HFF-Myc (cell line): ENCODE measurements around the gene STRADB.
"Not testable (repeated sequence)": the region's sequence is repeated elsewhere in the genome, so short reads cannot be mapped to it uniquely, and the experiment has no call there.

ENCODE experiments used
- DNase-seq: peaks from one replicate; pipeline ENCODE4 v3.0.0-alpha.2; 2011; ENCODE audit warnings: low read depth; ENCODE audit errors: extremely low read depth
- H3K4me3 ChIP-seq: replicated peaks from 2 replicates; pipeline ENCODE4 v1.5.1; 2011; ENCODE audit warnings: low read depth, mild to moderate bottlenecking, control low read depth, low read length
- CTCF ChIP-seq: IDR thresholded peaks from 2 replicates; pipeline ENCODE4 v1.5.1; 2012; ENCODE audit warnings: mild to moderate bottlenecking, low read depth, low read length, control low read depth; ENCODE audit errors: missing control alignments

Gene STRADB

GRCh38 chr2:201419057-201419635, 32.4 kb upstream of the STRADB start:
- H3K4me3 ChIP-seq = no peak overlapping the region
- no peak for DNase-seq
- no peak for TF ChIP-seq CTCF

- TF ChIP-seq CTCF = no peak
- H3K4me3 ChIP-seq = no peak overlapping the region
- no peak for DNase-seq
Observed at GRCh38 chr2:201419986-201420385, 31.6 kb upstream of the STRADB start.

DNA sequence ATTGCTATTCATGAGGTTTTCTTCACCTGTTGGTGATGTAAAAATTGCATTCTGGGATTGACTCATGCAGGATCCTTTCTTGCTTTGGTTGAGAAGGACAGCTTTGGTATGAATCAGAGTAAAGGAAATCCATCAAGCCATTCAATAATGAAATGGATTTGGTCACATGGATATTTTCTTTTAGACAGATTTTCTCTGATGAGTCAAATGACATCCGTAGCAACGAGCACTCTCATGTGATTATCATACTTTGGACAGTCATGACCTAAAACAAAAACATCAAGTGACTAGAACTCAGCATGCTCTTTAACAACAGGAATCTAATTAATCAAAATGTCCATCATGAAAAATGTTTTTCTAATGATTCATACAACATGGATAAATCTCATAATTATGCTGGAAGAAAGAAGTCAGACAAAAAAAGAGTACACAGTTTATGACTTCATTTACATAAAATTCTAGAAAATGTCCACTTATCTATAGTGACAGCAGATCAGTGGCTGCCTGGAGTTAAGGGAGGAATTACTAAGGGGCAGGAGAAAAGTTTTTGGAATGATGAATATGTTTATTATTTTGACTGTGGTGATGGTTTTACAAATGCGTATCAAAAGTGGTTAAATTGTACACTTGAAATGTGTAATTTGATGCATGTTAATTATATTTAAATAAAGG, 31.0 kb upstream of the STRADB start:
- TF ChIP-seq CTCF = no peak
- no peak for DNase-seq
- no peak overlapping the region for H3K4me3 ChIP-seq

DNA sequence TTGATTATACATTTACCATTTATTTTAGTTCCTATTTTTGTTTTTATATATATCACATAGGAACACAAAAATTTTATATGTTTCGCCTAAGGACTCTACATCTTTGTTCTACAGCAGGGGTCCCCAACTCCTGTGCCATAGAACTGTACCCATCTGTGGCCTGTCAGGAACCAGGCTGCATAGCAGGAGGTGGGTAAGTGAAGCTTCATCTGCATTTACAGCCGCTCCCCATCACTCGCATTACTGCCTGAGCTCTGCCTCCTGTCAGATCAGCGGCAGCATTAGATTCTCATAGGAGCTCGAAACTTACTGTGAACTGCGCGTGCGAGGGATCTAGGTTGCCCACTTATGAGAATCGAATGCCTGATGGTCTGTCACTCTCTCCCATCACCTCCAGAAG, 25.6 kb upstream of the STRADB start:
- DNase-seq = no peak
- no peak overlapping the region for H3K4me3 ChIP-seq
- no peak for TF ChIP-seq CTCF

- H3K4me3 ChIP-seq, DNase-seq: not testable (repeated sequence)
Observed at GRCh38 chr2:201428366-201428765, 23.2 kb upstream of the STRADB start.

DNA sequence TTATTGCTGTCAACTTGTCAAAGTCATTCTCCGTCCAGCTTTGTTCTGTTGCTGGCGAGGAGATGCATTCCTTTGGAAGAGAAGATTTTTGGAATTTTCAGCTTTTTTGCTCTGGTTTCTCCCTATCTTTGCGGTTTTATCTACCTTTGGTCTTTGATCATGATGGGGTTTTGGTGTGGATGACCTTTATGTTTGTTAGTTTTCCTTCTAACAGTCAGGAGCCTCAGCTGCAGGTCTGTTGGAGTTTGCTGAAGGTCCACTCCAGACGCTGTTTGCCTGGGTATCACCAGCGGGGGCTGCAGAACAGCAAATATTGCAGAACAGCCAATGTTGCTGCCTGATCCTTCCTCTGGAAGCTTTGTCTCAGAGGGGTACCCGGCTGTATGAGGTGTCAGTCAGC, 21.7 kb upstream of the STRADB start:
- H3K4me3 ChIP-seq, DNase-seq: not testable (repeated sequence)

DNA sequence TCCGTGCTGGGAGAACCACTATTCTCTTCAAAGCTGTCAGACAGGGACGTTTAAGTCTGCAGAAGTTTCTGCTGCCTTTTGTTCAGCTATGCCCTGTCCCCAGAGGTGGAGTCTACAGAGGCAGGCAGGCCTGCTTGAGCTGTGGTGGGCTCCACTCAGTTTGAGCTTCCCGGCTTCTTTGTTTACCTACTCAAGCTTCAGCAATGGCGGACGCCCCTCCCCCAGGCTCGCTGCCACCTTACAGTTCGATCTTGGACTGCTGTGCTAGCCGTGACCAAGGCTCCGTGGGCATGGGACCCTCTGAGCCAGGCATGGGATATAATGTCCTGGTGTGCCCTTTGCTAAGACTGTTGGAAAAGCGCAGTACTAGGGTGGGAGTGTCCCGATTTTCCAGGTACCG, 21.2 kb upstream of the STRADB start:
- not testable (repeated sequence) for DNase-seq, H3K4me3 ChIP-seq

DNA sequence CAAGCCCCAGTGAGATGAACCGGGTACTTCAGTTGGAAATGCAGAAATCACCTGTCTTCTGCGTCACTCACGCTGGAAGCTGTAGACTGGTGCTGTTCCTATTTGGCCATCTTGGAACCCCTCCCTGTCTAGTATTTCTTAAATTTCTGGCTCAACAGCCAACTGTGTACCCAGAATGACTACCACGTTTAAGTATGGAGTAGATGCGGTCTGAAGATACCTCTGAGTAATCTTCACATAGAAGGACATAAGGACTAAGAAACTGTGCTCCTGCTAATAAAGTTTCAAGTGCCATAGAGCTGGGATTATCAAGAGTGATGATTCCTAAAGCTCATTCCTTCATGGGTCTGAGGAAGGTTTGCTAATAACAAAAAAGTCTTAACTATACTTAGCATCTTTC, 20.7 kb upstream of the STRADB start:
- no peak for DNase-seq
- TF ChIP-seq CTCF = no peak
- no peak overlapping the region for H3K4me3 ChIP-seq
